Stimulated activated CD8-positive, alpha-beta memory T cell treated with anti-CD3 and anti-CD28 coated beads, Interleukin-4, amount 100 ng/mL, for 1 hour (primary cell): ENCODE results near the gene ODC1.

ENCODE experiments used
- DNase-seq, 2 donors: peaks; one replicate each; pipeline ENCODE4 v3.0.0-alpha.2; 2020; ENCODE audit warnings: low read depth in 2 of 2, low spot score in 1 of 2

The ODC1 gene

GRCh38 chr2:10417551-10418335, 30.4 kb downstream of the ODC1 start:
- DNase-seq: no peak

- no peak for DNase-seq
Measured at GRCh38 chr2:10415640-10416039, 32.5 kb downstream of the ODC1 start.

- DNase-seq: no peak
Measured at GRCh38 chr2:10415048-10415447, 33.1 kb downstream of the ODC1 start.

GRCh38 chr2:10414591-10414990, 33.5 kb downstream of the ODC1 start:
- DNase-seq: no peak

GRCh38 chr2:10413991-10414451, 34.1 kb downstream of the ODC1 start:
- no peak for DNase-seq

GRCh38 chr2:10413503-10413902, 34.6 kb downstream of the ODC1 start:
- no peak for DNase-seq

GRCh38 chr2:10412380-10412779, 35.7 kb downstream of the ODC1 start:
- no peak for DNase-seq

- DNase-seq: no peak
Measured at GRCh38 chr2:10411557-10411956, 36.6 kb downstream of the ODC1 start.

GRCh38 chr2:10410823-10411437, 37.2 kb downstream of the ODC1 start:
- no peak for DNase-seq

GRCh38 chr2:10410001-10410822, 37.9 kb downstream of the ODC1 start:
- DNase-seq: no peak

- DNase-seq: peak; percentile 51 to 68
Measured at GRCh38 chr2:10408649-10409579, 39.2 kb downstream of the ODC1 start.

GRCh38 chr2:10407841-10408648, 40.1 kb downstream of the ODC1 start:
- peak; percentile 14 to 18 for DNase-seq

GRCh38 chr2:10407432-10407831, 40.7 kb downstream of the ODC1 start:
- DNase-seq: no peak

- DNase-seq: no peak
Measured at GRCh38 chr2:10406491-10407188, 41.5 kb downstream of the ODC1 start.

- DNase-seq: no peak
Measured at GRCh38 chr2:10406016-10406415, 42.1 kb downstream of the ODC1 start.

GRCh38 chr2:10405448-10405847, 42.7 kb downstream of the ODC1 start:
- DNase-seq: no peak

GRCh38 chr2:10404324-10405143, 43.6 kb downstream of the ODC1 start:
- DNase-seq: no peak

- DNase-seq: no peak
Measured at GRCh38 chr2:10402653-10403215, 45.4 kb downstream of the ODC1 start.
